ENCODE measurements around the gene PTPRB. TPM values are rescaled to one million over a fixed set of nuclear protein-coding genes. Genes with fewer than 3 reads are reported as not detected.

The PTPRB gene
- total RNA-seq, 3 donors from 2014 or later = 18.4 to 36.1 (median 33.6) TPM

GRCh38 chr12:70576341-70577282 lies 60.6 kb downstream of the PTPRB start:
- TF ChIP-seq POLR2AphosphoS5 (IDR thresholded peaks at IDR 0.05) (no peak), CTCF (IDR thresholded peaks at IDR 0.05) (peak; percentile 51 to 87 (median 70)), POLR2A (IDR thresholded peaks at IDR 0.05) (no peak)
- H3K9me3 ChIP-seq = no peaks in the 10 kb centered on the region
- no peaks in the 10 kb centered on the region for H3K4me1 ChIP-seq
- intact Hi-C loops (cut with DNase I; ENCODE audit: low total_unique reads) = loop anchor here (5.0 kb wide), 1 partner anchor 699 kb away; no protein-coding TSS in a partner anchor
- no peak overlapping the region for H3K27ac ChIP-seq
- no peaks in the 10 kb centered on the region for H3K36me3 ChIP-seq
- no peak for DNase-seq (ENCODE audit: low spot score in 2 of 2)
- no peaks in the 10 kb centered on the region for H3K27me3 ChIP-seq
- no peak overlapping the region for H3K4me3 ChIP-seq

DNA sequence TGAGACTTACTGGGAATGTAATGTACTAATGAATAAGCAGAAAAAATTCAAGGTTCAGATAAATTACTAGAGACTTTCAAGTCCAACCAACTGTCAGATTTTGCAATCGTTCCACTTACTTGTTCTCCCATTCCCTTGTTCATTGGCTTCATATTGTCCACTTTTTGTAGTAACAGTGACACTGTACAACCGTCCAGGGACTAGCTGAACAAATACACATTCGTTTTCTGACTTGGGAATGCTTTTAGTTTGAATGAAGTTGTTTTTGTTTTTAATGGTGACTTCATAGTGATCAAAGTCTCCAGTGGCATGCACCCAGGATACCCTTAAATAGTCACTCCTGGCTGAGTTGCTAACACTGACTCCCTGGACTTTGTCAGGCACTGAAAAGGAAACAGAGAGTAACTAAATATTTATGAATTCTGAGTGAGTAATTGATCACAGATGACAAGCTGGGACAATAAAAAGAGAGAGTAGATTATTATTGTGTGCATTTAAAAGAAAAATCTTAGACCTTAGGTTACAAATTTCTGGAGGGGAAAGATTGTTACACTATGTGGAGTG lies 65.4 kb downstream of the PTPRB start:
- Histone ChIP-seq H3K9me3 (no peaks in the 10 kb centered on the region), H3K36me3 (no peaks in the 10 kb centered on the region), H3K4me3 (no peak overlapping the region), H3K27me3 (no peaks in the 10 kb centered on the region), H3K27ac (no peak overlapping the region), H3K4me1 (no peaks in the 10 kb centered on the region)
- no peak for DNase-seq (ENCODE audit: low spot score in 2 of 2)
- TF ChIP-seq POLR2A (IDR thresholded peaks at IDR 0.05) (no peak), CTCF (IDR thresholded peaks at IDR 0.05) (no peak), POLR2AphosphoS5 (IDR thresholded peaks at IDR 0.05) (no peak)
- intact Hi-C loops (cut with DNase I; ENCODE audit: low total_unique reads) = no loop called here

DNA sequence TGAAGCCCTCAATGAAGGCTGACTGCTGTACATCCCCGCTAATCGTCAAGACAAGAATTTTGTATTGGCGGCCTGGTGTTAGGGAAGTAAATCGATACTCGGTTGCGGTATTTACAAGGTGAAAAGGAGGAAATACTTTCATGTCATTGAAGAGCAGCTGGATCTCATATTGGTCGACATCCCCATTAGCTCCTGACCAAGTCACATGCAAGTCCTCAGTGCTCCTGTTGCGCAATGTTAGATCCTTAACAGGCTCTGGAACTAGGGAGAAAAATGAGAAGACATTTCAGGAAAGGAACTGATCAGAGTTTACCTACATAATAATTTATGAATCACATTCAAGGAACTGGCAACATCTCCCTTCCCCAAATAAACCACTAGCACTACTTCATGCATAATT lies 66.2 kb downstream of the PTPRB start:
- Histone ChIP-seq H3K4me1 (no peaks in the 10 kb centered on the region), H3K27ac (no peak overlapping the region), H3K4me3 (no peak overlapping the region), H3K27me3 (no peaks in the 10 kb centered on the region), H3K9me3 (no peaks in the 10 kb centered on the region), H3K36me3 (no peaks in the 10 kb centered on the region)
- DNase-seq (ENCODE audit: low spot score in 2 of 2) = no peak
- no peak for TF ChIP-seq CTCF (IDR thresholded peaks at IDR 0.05)
- TF ChIP-seq POLR2A (IDR thresholded peaks at IDR 0.05) = no peak
- no peak for TF ChIP-seq POLR2AphosphoS5 (IDR thresholded peaks at IDR 0.05)
- intact Hi-C loops (cut with DNase I; ENCODE audit: low total_unique reads) = no loop called here

DNA sequence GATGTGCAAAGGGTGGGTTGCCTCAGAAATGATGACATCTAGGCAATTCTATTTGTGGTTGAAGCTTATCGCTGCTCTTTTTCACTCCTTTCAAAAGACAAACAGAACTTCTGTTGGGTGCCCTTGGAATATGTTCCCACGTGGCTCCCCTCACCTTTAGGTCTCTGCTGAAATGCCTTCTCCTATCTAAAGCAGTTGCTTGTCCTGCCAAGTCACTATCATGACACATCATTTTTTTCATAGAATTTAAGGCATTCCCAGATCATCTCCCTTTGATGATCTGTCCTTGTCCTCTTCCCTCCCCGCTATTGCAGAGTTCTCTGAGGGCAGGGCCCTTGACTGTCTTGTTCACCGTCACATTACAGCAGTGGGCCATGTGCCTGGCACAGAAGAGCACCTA lies 75.7 kb downstream of the PTPRB start:
- no peaks in the 10 kb centered on the region for H3K9me3 ChIP-seq
- H3K36me3 ChIP-seq = no peaks in the 10 kb centered on the region
- TF ChIP-seq CTCF (IDR thresholded peaks at IDR 0.05) (no peak), POLR2AphosphoS5 (IDR thresholded peaks at IDR 0.05) (no peak), POLR2A (IDR thresholded peaks at IDR 0.05) (no peak)
- H3K4me1 ChIP-seq = no peaks in the 10 kb centered on the region
- no peak for DNase-seq (ENCODE audit: low spot score in 2 of 2)
- H3K27me3 ChIP-seq = no peaks in the 10 kb centered on the region
- H3K27ac ChIP-seq = no peak overlapping the region
- intact Hi-C loops (cut with DNase I; ENCODE audit: low total_unique reads) = no loop called here
- no peak overlapping the region for H3K4me3 ChIP-seq

GRCh38 chr12:70560671-70561070 lies 76.6 kb downstream of the PTPRB start:
- intact Hi-C loops (cut with DNase I; ENCODE audit: low total_unique reads) = no loop called here

More at GRCh38 chr12:70560671-70561070, 76.6 kb downstream of the PTPRB start:
- Histone ChIP-seq H3K4me1 (no peaks in the 10 kb centered on the region), H3K27ac (no peak overlapping the region), H3K9me3 (no peaks in the 10 kb centered on the region), H3K27me3 (no peaks in the 10 kb centered on the region), H3K36me3 (no peaks in the 10 kb centered on the region), H3K4me3 (no peak overlapping the region)
- no peak for TF ChIP-seq CTCF (IDR thresholded peaks at IDR 0.05)
- TF ChIP-seq POLR2A (IDR thresholded peaks at IDR 0.05) = no peak
- no peak for TF ChIP-seq POLR2AphosphoS5 (IDR thresholded peaks at IDR 0.05)
- DNase-seq (ENCODE audit: low spot score in 2 of 2) = no peak
